ENCODE measurements around the gene GP1BB. TPM values are rescaled to one million over a fixed set of nuclear protein-coding genes. Genes with fewer than 3 reads are reported as not detected.

The GP1BB gene
- total RNA-seq, 1 donor from 2014 or later, result 0.79 TPM

DNA sequence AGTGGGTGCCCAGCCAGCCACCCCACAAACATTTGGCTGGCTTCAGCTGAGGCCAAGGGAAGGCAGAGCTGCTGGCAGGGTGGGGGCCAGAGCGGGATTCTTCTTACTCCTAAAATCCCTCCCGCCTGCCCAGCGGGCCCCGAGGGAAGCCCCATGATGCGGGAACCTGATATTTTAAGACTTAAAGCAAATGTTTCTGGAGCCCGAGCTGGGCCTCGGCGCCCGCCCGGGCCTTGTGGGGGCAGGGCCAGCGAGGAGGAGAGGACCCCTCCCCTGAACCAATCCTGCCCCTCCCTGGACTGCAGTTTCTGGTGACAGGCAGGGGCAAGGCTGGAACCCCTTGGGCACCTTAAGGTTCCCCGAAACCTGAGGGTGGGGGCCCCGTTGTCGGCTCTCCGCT is 17.2 kb downstream of the GP1BB start:
- DNase-seq (ENCODE audit: low read depth, low spot score), result no peak

DNA sequence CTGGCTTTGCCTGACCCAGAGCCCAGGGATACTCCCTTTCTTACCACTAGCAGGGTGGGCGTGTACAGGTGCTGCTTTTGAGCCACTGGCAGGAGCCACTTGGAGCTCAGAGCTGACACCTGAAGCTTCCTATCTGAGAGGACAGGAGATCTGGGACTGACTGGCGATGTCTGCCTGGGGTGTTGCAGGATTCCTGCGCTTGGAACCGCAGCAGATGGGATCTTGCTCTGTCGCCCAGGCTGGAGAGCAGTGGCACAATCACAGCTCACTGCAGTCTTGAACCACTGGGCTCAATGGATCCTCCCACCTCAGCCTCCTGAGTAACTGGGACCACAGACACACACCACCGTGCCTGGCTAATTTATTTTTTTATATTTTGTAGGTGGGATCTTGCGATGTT is 17.7 kb downstream of the GP1BB start:
- no peak for DNase-seq (ENCODE audit: low read depth, low spot score)

DNA sequence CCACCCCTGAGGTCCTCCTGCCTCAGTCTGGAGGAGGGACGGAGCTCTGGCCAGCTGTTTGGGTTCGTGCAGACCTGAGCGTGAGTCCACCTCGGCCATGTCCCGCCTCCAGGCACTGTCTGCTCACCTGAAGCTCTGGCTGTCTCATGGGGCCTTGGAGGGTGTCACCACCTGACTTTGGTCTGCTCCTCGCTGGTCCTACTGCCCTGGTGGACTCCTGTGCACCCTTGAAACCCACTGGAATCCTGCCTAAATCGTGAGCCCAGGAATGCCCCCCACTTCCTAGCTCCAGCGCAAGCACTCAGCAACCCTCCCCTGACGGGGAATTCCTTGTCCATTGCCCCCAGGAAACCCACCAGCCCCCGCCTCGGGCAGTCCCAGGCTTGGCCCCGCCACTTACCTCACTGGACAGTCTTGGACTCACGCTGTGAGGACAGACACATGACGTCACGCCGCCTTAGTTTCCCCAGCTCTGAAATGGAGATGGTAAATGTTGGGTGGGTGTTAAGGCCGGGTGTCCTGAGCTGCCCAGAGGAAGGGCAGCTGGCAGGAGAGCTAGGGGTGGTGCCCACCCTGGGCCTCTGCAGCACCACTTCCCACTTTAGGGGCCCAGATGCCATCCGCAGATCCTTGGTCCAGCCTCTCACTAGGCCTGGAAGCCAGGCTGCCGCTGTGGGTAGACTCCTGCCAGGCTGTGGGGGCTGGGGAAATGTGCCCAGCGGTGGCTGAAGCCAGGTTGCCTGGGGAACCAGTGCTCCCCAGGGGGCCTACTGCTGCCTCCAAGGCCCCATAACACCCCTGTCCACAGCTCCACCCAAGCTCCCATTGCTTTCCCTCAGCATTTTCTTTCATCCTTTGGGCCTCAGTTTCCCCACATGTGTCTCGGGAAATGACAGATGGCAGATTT is 19.1 kb downstream of the GP1BB start:
- no peak for DNase-seq (ENCODE audit: low read depth, low spot score)

DNA sequence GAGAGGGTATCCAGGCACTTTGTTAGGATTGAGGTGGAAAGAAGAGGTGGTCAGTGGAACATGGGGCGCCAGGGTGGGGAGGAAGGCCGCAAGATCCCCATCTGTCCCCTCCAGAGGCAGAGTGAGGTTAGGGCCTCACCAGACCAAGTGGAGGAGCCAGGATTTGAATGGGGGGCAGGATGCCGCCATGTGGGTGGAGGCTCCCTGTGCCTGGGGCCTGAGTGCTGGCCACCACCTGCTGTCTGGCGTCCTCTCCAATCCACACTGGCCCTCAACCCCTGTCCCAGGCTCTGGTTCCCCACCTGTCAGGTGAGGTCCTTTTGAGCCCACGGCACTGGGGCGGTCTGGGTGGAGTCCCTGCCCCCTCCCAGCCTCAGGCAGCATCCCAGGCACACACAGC is 19.7 kb downstream of the GP1BB start:
- DNase-seq (ENCODE audit: low read depth, low spot score), result no peak

DNA sequence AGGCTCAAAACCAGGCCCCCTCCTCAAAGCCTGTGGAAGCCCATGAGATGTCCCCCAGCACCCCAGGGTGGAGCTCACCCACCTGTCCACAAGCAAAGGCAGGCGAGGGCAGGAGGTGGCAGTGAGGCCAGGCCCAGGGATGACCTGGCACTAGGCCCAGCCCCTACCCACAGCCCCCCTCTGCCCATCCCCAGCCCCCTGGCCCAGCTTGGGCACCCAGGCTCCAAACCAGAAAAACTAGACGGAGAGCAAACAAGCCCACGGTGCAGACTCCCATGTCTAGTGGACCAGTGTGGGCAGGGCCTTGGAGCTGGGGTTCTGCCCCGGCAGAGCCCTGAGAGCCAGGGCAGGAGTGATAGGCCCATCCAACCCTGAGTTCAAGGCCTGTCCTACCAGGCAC is 20.3 kb downstream of the GP1BB start:
- no peak for DNase-seq (ENCODE audit: low read depth, low spot score)

DNA sequence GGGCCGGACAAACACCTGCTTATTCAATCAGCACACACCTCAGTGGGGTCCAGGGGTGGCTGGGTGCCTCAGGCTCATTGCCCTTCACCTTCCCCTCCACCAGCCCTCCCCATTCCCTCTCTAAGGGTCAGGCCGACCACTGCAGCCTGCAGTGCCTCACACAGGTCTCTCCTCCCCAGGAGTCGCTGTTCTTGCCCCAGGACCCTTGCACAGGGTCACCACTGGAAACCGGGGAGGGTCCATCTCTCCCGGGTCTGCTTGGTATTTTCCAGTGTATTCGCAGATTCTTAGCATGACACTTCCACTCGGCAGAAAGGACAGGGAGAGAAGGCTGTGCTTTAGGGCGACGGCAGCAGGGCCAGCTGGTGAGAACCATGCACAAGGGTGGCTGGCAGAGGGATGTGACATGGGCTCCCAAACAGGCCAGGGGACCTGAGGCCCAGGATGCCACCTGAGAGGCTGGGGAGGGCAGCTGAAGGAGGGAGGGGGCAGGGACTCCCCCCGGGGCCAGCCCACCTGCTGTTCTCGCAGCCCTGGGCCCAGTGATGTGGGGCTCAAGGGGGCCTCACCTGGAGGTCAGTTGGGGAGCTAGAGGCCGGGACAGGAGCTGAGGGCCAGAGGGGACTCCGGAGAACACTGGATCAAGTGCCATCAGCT is 21.1 kb downstream of the GP1BB start:
- no peak for DNase-seq (ENCODE audit: low read depth, low spot score)

DNA sequence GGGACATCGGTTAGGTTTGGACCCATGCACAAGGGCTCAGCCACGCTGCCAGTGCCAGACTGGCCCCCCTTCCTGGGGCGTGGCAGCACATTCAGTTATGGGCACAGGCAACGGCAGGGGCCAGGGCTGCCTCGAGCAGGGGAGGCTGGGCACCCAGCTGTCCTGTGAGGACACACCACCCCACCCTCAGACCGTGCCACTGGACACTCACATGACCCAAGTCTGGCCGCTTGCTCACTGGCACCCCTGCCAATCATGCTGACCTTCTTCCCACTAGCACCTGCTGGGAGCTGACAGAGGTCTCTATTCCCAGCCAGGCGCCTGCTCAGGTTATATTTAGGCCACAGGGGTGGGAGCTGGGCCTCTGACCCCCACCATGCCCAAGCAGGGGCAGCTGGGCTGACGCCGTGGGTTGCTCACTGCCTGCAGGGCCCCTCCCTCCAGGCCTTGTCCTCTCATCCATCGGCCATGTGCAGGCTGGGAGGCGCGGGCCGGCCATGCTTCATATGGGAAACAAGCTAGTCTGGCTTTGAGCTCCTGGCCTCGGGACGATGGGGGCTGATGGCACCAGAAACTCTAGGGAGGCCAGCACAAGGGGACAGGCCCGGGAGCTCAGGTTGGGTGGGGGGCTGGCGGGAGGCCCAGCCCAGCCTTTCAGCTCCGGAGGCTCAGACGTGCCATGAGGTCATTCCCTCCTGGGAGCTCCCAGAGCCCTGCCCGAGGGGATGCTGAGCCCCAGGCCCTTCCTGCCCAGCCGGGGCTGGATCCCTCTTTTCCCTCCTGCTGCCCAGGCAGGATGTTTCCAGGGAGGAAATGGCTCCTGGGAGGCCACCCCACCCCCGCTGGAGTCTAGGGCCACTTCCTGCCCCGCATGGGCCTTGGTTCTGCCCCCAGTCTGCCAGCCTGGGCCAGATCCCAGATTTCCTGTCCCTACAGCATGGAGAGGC is 22.1 kb downstream of the GP1BB start:
- DNase-seq (ENCODE audit: low read depth, low spot score), result no peak

DNA sequence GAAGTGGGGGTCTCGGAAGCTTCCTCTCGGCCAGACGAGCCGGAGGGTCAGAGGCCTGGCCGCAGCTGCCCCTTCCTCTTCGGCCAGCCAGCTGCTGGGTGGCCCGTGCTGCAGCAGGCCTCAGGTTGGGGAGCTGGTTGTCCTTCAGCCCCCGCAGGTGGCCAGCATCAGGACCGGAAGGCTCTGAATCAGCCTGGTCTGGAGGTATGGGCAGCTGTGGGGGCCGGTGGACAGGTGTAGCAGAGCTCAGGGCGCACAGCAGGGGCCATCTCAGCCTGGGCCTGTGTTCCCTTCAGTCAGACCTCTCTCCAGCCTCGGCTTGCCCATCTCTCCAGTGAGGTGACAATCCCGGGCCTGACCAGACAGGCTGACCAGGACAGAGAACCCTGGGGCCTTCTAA is 23.4 kb downstream of the GP1BB start:
- no peak for DNase-seq (ENCODE audit: low read depth, low spot score)

DNA sequence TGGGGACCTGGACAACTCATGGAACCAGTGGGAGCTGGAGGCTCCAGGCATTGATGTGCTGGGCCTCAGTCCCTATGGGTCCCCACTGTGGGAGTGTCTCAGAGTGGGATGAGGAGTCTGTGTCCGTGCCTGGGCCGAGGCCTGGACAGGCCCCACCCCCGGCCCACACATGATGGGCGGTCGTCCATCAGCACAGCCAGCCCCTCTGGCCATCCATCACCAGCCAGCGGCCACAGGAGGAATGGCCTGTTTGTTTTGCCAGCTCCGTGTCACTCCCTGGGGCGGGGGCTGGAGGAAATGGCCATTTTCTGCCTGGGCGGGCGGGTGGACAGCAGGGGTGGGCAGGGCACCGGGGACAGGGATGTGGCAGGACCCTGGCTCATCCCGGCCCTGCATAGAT is 24.2 kb downstream of the GP1BB start:
- DNase-seq (ENCODE audit: low read depth, low spot score), result no peak

DNA sequence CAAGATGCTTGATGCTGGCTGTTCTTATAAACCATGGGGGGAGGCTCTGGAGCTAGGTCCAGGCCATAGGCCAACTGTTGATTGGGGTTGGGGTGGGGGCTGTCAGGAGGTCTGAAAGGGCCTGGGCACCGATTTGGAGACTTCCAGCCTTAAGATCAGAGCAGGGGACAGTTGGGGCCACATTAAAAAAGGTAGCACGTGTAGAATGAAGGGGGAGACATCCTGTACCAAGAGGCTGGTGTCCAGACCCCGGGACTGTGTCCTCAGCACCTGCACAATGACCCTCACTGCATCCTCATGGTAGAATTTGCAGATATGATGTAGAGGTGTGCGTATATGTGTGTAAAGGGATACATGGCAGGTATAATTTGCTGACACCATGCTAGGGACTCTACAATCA is 24.8 kb downstream of the GP1BB start:
- DNase-seq (ENCODE audit: low read depth, low spot score), result no peak

DNA sequence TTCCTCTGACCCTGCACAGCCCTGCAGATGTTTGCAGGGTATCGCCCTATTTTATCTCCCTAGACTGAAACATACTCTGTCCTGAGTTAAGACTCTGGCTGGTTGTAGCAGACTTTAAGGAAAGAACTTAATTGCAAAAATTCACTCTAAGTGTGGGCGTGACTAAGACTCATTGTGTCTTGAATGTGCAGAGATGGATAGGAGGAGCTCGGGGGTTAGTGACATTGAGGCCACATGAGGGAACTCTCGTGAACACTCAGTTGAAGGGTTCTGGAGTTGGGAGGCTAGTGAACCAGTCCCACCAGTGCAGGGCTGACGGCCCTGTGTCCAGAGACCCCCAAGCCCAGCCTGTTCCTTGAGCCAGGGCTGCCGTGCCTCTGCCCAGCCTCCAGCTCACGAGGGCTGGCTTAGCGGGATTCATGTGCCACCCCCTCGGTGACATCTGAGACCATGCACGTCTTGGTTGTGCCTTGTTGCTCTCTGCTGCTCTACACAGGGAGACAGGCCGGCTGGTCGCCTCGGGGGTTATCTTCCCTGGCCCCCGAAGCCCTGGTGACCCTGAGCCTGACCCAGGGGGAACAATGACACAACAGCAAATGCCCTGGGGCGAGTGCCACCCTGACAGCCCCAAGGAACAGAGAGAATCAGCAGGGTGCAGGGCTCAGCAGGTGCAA is 25.8 kb downstream of the GP1BB start:
- no peak for DNase-seq (ENCODE audit: low read depth, low spot score)

DNA sequence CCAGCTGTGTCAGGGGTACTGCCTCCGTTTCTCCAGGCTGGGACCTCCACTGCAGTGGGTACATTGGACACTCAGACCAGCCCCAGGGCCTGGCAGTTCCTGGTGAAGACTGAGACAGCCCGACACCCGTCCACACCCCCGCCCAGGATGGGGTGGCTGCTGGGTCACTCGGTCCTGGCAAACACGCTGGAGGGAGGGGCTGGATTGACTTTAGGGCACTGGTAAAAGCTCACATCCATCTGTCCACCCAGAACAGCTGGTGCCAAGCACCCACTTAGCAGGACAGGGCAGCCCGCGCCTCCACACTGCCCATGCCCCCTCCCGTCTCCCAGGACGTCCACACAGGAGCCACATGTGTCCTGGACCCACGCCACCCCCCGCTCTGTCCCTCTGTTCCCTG is 26.5 kb downstream of the GP1BB start:
- DNase-seq (ENCODE audit: low read depth, low spot score), result no peak

DNA sequence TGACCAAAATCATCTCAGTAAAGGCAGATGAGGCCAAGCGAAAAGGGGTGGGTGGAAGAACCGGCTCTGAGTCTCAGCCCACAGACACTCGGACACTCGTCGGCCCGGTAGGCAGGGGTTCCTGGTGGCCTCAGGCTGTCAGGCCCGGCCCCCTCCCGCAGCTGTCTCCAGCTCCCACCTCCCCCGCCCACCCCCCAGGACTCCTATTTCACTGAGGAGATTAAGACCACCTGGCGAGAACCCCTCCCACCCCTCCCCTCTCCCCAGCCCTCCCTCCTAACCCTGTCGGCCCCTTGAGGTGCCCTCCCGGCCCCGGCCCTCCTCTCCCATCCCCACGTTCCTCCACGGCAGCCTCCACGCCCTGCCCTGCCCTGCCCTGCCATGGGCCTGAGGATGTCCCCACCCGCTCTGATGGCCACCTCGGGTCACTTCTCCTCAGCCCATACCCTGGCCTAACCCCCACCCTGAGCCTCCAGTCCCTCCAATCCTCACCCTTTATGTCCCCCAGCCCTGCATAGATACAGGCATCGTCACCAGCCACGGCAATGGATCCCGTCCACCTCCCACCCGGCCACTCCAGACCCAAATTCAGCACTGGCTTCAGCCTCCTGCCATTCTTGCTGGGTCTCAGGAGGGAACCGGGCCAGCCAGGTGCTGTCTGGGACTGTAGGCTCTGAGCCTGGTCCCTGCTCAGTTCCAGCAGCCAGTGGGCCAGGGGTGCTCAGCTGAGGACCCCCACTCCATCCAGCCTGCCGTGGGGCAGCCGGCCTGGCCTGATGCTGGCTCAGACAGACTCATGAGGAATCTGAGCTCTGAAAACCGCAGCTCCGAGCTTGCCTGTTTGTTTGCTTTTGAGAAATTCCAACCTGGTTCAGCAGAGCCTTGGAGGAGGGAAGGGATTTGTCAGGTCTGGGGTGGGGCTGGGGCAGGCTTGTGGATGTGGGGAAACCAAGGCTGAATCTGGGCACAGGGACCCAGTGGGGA is 27.5 kb downstream of the GP1BB start:
- DNase-seq (ENCODE audit: low read depth, low spot score), result no peak

DNA sequence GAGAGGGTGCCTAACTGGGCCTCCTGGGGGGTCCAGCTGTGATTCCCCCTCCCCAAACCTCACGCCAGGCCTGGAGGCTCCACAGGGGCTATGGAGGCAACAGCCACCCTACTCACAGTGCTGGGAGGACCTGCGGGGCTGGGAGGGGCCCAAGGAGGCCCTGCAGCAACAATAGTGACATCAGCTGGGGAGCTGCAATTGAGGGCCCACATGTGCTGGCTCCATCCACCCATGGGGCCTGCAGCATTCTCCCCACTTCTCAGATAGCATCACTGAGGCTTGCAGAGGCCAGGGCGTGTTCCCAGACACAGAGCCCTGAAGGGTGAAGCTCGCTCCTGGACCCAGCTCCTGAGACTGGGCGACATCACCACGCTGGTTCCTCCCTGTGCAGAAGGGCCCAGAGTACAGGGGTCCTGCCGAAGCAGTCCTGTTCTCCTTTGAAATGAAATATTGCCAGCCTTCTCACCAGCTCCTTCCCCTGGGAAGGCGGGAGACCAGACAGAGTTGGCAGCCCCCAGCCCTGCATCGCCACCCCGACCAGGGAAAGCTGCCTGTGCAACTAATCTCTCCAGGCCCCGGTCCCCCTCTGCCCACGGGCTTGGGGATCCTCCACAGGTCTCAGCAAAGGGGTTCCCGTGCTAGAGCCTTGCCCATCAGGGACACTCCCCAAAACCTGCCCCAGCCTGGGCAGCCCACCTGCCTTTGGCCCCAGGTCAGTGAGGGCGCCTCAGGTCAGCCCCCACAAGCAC is 28.3 kb downstream of the GP1BB start:
- no peak for DNase-seq (ENCODE audit: low read depth, low spot score)

DNA sequence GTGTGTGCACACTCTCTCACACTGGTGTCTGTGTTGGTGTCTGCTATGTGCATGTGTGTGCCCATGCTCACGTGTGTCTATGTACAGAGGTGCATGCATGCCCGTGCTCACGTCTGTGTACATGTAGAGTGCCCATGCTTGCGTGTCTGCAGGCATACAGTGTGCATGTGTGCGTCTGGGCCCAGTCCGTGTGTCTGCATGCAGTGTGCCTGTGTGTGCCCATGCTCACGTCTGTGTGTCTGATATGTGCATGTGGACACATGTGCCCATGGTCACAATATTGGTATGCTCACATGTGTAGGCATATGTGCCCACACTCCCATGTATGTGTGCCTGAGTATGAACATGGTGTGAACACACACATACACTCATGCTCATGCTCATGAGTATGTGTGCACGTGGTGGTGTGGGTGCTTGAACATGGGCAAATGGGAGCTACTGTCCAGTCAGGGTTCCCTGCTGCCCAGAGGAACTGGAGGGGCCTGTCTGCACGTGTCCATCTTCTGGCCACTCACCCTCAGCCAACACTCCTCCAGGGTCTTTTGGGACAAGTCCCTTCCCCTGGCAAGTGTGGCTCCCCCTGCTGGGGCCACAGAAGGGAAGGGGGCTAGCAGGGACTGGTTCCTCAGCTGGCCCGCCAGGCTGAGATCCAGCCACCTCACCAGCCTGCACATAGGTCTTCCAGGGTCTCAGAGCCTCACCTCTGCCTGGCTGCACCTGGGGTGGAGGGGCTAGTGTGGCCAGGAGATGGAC is 29.9 kb downstream of the GP1BB start:
- no peak for DNase-seq (ENCODE audit: low read depth, low spot score)

DNA sequence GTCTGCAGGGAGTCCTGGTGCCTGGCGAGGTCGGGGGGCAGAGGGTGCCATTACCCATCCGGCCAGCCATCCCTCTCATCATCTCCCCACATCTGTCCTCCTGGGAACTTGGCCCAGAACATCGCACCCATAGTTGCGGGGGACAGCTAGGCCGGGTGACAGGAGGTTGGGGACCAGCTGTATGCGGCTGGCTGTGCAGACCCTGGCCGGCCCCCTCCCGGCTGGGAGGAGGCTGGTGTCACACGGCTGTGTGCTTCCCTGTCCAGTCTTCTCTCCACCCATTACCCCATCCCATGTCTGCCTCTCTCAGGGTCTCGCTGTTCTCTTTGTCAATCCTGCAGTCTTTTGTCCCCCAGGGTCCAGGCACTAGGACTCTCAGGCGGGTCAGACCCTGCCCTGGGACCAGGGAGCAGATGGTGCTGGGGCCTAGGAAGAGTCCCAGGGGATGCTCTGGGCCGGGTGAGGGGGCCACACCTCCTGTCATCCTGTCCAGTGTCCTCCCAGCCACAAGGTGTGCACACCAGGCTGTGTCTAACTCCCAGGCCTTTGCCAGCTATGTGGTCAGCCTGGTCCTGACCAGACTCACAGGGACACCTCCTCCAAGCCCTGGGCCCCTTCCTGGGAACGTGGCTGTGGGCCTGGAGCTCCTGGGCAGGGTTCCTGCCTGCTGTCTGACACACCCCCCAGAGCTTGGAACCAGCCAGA is 30.8 kb downstream of the GP1BB start:
- DNase-seq (ENCODE audit: low read depth, low spot score), result no peak

DNA sequence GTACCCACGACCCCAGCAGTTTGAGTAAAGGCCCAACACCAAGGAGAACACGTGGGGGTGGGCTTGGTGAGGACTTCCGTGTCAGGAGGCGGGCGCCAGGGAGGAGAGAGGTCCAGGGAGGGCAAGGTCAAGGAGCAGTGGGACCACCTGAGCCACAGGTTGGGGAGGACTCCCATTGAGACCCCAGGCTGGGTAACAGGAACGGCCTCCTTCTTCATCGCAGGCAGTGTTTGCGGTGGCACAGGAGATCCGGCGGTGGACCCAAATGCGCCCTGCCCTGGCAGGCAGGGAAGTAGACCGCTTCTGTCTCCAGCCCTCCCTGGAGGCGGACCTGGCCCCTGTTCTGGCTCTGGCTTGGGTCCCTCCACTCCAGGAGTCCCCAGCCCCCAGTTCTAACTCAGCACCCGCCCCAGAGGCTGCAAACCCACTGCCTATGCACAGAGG is 31.4 kb downstream of the GP1BB start:
- no peak for DNase-seq (ENCODE audit: low read depth, low spot score)

DNA sequence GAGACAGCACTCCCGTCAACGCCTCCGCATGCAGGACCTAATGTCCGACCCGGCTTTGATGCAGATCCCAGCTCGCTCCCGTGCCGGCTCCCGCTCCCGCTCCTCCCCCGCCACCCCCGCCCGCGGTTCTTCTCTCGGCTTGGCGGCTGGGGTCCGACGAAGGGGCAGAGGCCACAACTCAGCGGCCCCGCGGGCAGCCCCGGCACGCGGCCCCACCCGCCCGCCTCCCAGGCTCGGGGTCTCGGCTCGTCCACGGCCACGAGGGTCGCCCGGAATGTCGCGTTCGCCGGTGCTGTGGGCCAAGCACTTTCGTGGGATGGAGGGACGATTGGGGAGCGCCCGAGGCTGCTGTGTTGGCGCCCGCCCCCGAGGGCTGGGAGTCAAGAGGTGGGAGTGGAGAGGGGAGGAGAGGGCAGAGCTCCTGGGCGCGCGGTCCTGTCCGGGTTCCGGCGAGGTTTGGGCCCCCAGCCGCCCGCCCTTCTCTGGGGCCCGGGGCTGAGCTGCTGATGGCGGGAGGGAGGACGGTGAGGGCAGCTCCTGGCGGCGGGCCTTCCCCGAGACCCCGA is 31.9 kb downstream of the GP1BB start:
- DNase-seq (ENCODE audit: low read depth, low spot score), result no peak

All from pulmonary artery endothelial cell (primary cell).